VCaP (cell line): Measurements from ENCODE around the gene PPARD.
A peak's percentile ranks its signal among the peaks of the same experiment; 100 is the strongest.

Experiments used
- H3K27ac ChIP-seq: fragments of 450-650 bp; 2 replicates; pipeline ENCODE4 v1.5.1; 2017
- TF ChIP-seq, protein P1 (sequence below): fragments of 450-650 bp; conservative IDR thresholded peaks from 2 replicates; pipeline ENCODE4 v1.5.1; 2017; ENCODE audit warnings: mild to moderate bottlenecking, moderate library complexity

The PPARD gene

DNA sequence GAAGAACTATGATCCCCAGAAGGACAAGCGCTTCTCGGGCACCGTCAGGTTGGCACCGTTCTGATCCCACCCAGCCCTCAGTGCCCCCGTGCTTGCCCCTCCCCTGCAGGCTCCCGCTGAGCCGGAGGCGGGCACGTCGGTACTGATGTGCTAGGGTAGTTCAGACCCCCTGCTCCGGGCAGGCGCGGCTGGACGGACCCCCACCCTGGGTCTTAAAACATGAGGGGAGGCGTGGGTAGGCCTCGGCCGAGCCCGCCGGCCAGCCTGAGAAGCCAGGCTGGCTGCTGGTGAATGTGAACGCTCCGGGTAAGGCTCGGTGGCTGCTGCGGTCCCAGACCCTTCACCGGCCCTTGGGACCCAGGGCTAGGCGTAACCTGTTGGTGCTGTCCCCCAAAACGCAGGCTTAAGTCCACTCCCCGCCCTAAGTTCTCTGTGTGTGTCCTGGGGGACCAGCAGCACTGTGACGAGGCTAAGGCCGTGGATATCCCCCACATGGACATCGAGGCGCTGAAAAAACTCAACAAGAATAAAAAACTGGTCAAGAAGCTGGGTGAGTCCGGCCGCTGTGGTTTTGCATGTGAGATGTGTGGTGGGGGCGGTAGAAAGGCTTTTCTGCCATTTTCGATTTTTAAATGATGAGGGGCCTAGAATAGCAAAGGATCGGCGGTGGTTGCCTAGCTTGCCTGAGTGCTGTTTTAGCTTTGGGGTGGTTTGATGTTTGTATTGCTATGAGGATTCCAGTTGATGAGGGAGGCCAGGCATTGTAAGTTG, 126.8 kb downstream of the PPARD start:
- TF ChIP-seq, protein P1, sequence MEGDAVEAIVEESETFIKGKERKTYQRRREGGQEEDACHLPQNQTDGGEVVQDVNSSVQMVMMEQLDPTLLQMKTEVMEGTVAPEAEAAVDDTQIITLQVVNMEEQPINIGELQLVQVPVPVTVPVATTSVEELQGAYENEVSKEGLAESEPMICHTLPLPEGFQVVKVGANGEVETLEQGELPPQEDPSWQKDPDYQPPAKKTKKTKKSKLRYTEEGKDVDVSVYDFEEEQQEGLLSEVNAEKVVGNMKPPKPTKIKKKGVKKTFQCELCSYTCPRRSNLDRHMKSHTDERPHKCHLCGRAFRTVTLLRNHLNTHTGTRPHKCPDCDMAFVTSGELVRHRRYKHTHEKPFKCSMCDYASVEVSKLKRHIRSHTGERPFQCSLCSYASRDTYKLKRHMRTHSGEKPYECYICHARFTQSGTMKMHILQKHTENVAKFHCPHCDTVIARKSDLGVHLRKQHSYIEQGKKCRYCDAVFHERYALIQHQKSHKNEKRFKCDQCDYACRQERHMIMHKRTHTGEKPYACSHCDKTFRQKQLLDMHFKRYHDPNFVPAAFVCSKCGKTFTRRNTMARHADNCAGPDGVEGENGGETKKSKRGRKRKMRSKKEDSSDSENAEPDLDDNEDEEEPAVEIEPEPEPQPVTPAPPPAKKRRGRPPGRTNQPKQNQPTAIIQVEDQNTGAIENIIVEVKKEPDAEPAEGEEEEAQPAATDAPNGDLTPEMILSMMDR, result no peak
- H3K27ac ChIP-seq, result peak overlapping the region; percentile 96

DNA sequence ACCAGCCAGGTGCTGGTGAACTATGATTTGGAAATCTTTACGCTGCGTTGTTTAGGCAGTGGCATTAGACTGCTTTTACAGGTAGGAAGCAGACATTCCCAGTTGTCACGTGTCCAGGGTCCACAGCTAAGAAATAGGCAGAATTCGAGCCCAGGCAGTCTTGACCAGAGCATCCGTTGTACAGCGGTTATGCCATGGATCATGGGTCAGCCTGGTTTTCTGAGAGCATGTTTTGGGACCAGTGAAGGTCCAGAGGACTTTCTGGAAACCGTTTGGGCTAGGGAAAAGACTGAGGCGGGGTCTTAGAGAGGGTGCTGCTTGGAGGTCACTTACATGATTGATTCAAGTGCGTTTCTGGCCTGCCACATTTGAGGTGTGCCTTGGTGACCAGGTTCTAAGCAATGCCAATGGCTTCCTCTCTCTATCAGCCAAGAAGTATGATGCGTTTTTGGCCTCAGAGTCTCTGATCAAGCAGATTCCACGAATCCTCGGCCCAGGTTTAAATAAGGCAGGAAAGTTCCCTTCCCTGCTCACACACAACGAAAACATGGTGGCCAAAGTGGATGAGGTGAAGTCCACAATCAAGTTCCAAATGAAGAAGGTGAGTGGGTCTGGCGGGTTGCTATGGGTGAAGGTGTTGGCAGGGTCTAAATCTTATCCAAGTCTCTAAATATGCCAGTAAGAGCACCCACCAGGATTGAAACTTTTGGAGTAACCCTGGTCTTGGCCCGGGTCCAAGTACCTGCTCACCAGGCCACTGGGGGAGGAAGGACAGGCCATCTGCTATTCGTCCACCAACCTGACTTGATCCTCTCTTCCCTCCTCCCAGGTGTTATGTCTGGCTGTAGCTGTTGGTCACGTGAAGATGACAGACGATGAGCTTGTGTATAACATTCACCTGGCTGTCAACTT, 127.6 kb downstream of the PPARD start:
- TF ChIP-seq, protein P1, result no peak
- H3K27ac ChIP-seq, result peak overlapping the region; percentile 96

DNA sequence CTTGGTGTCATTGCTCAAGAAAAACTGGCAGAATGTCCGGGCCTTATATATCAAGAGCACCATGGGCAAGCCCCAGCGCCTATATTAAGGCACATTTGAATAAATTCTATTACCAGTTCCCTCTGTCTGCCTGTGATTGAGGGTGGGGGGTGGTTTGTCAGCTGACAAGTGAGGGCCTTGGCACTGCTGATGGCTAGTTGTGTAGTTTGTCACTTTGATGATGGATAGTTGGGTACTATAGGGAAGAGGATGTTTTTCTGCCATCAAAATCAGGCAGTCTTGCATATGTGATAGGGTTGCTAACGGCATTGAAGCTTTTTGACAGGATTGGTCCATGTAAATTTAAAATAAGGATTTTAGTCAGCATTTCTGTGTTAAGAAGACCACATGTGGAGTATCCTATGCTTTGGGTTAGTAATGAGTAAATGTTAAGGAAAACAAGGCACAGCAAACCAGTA, 128.3 kb downstream of the PPARD start:
- TF ChIP-seq, protein P1, result no peak
- H3K27ac ChIP-seq, result peak overlapping the region; percentile 96

DNA sequence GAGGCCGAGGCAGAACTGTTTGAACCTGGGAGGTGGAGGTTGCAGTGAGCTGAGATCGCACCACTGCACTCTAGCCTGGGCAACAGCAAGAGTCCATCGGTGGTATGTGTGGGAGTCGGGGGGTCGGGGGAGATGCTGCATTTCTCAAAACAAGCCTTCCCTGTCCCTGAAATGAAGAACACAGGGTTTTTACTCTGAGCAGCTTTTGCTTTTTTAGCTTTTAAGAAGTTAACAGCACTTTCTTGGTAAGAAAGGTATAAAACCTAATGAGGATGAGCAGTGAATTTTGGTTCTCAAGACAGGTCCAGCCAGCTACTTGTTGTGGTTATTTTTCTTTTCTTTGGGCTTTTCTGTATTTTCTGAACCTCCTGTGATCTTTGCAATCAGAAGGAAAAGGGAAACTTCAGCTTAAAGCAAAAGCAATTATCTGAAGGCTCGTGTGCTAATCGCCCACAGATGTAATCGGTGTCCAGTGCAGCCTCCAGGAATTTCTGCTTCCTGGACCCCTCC, 129.5 kb downstream of the PPARD start:
- H3K27ac ChIP-seq, result peak overlapping the region; percentile 96
- TF ChIP-seq, protein P1, result no peak

DNA sequence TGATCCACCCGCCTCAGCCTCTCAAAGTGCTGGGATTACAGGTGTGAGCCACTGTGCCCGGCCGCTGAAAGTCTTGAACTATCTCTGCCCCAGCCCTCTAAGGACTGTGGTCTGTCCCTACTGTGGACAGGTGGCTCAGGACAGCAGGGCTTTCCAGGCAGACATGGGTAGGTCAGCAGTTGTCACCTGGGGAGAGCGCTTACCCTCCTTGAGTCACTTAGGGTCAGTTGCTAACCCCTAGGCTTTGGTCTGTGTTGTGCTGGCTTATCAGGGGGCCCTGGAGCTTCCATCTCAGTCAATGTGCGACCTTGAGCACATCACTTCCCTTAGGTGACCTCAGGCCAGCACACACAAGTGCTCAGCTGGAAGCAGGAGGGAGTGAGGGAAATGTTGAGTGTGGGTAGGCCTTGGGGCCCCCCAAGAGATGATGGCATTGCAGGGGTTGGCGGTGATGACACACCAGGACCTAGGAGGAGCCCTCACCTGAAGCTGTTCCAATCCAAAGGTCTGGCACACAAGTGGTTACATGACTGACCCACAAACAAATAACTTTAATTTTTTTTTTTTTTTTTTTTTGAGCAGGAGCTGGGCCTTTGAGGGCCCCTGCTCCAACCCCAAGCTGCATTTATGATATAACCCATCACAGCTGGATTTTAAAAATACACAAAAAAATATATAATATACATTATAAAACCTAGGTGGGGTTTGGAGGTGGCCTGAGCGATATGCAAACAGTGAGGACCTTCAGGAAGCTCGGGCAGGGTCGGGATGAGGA, 130.9 kb downstream of the PPARD start:
- TF ChIP-seq, protein P1, result no peak
- peak overlapping the region; percentile 96 for H3K27ac ChIP-seq

DNA sequence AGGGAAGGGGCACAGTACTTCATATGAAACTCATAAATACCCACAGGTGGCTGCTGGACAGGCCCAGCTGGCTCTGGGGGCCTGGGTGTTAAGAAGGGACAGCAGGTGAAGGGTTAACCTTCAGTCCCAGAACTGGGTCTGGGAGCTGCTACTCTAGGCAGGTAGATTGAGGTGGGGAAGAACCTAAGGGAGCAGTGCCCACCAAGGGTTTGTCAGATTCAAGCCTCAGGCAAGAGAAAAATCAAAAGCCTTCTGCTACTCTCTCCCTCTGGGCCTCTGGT, 131.4 kb downstream of the PPARD start:
- TF ChIP-seq, protein P1, result no peak

More for the DNA sequence above, 131.4 kb downstream of the PPARD start:
- no peak overlapping the region for H3K27ac ChIP-seq
